HCT116 (cell line): Measurements from ENCODE around the gene ALX4. TPM values are rescaled to one million over a fixed set of nuclear protein-coding genes. Genes with fewer than 3 reads are reported as not detected.

ENCODE experiments used
- ATAC-seq: fragments of 200-7000 bp; cut with Tn5 transposase; 2 replicates; pipeline ENCODE4 v1.9.1; 2020; ENCODE audit warnings: mild to moderate bottlenecking, moderate library complexity
- BruUV-seq: library from RNA; stranded (reverse); fragments of 400-500 nt; replicated peaks from 2 replicates; lab custom pipeline; 2021; lab: Mats Ljungman, UMichigan
- CTCF ChIA-PET: fragments of 300-600 bp; sonication (Branson Sonifier 250); formaldehyde crosslinking; loops from one replicate; lab custom pipeline; 2021; ENCODE audit warnings: antibody characterized with exemption; lab: Charles Lee
- POLR2A ChIA-PET: fragments of 300-600, 350-600 bp; sonication (Branson Sonifier 250); formaldehyde crosslinking; loops from one replicate; lab custom pipeline; 2021; ENCODE audit warnings: antibody characterized with exemption; lab: Charles Lee
- RAD21 ChIA-PET, 2 experiments: fragments of 300-600 bp; sonication (Branson Sonifier 250); formaldehyde crosslinking; loops; one replicate each; lab custom pipeline; 2023; ENCODE audit warnings: low total read pairs in 2 of 2; ENCODE audit not compliant: uncharacterized antibody in 2 of 2, unreplicated experiment in 2 of 2, low non-redundant PET in 1 of 2; lab: Charles Lee
- DNase-seq: peaks from one replicate; pipeline ENCODE4 v3.0.0-alpha.2; 2010; ENCODE audit warnings: low read depth, low spot score
- H2AFZ ChIP-seq: fragments of 200-600 bp; shearing (Covaris generic), sonication (generic); 2 replicates; pipeline ENCODE4 v1.6.1; 2017; ENCODE audit warnings: low read depth, mixed run types, mixed read lengths, antibody characterized with exemption, low read length; ENCODE audit not compliant: poor library complexity, severe bottlenecking
- H3K27ac ChIP-seq: 2 replicates; pipeline ENCODE4 v1.5.1; 2012; ENCODE audit warnings: low read depth, low read length
- H3K27me3 ChIP-seq: fragments of 200-600 bp; sonication (generic); 2 replicates; pipeline ENCODE4 v1.6.1; 2016; ENCODE audit warnings: mixed run types, low read length, mixed read lengths; ENCODE audit not compliant: insufficient read depth
- H3K36me3 ChIP-seq, 2 experiments: fragments of 200-500 bp in 1 of 2; fragments of 200-600 bp in 1 of 2; sonication (Bioruptor generic) in 1 of 2; sonication (generic) in 1 of 2; 2 replicates each; pipeline versions ENCODE4 v1.5.1 to v1.6.1; 2014 to 2016; ENCODE audit warnings: low read length in 2 of 2, inconsistent platforms in 1 of 2, mixed read lengths in 1 of 2, mixed run types in 1 of 2; ENCODE audit not compliant: insufficient read depth in 2 of 2, control insufficient read depth in 1 of 2
- H3K4me1 ChIP-seq, 2 experiments: fragments of 200-600 bp in 1 of 2; sonication (generic) in 1 of 2; 2 replicates each; pipeline versions ENCODE4 v1.5.1 to v1.6.1; 2012 to 2017; ENCODE audit warnings: low read length in 2 of 2, inconsistent platforms in 1 of 2, mild to moderate bottlenecking in 1 of 2, mixed read lengths in 1 of 2, mixed run types in 1 of 2, moderate library complexity in 1 of 2; ENCODE audit not compliant: insufficient read depth in 2 of 2, control insufficient read depth in 1 of 2
- H3K4me2 ChIP-seq: fragments of 200-600 bp; sonication (generic); 2 replicates; pipeline ENCODE4 v1.6.1; 2017; ENCODE audit warnings: mixed run types, low read length, mixed read lengths
- H3K4me3 ChIP-seq, 2 experiments: fragments of 200-600 bp in 1 of 2; sonication (generic) in 1 of 2; replicated peaks in 1 of 2; 2 replicates each; pipeline ENCODE4 v1.5.1; 2011 to 2016; ENCODE audit warnings: low read length in 2 of 2, control low read depth in 1 of 2, low read depth in 1 of 2, mild to moderate bottlenecking in 1 of 2, mixed read lengths in 1 of 2, mixed run types in 1 of 2
- H3K79me2 ChIP-seq: fragments of 200-600 bp; sonication (generic); 2 replicates; pipeline ENCODE4 v1.6.1; 2017; ENCODE audit warnings: mild to moderate bottlenecking, mixed run types, low read length, moderate library complexity, mixed read lengths; ENCODE audit not compliant: insufficient read depth
- H3K9ac ChIP-seq: fragments of 200-600 bp; sonication (generic); 2 replicates; pipeline ENCODE4 v1.6.1; 2016; ENCODE audit warnings: low read length, mixed read lengths
- H3K9me2 ChIP-seq: fragments of 200-600 bp; sonication (generic), shearing (Covaris generic); 2 replicates; pipeline ENCODE4 v1.6.1; 2017; ENCODE audit warnings: mixed run types, mild to moderate bottlenecking, moderate library complexity; ENCODE audit not compliant: insufficient read depth
- H3K9me3 ChIP-seq, 2 experiments: fragments of 200-500 bp in 1 of 2; fragments of 200-600 bp in 1 of 2; sonication (Bioruptor generic) in 1 of 2; sonication (generic) in 1 of 2; 2 replicates each; pipeline ENCODE4 v1.6.1; 2014 to 2017; ENCODE audit warnings: low read length in 2 of 2, mixed read lengths in 2 of 2, inconsistent platforms in 1 of 2, low read depth in 1 of 2, mild to moderate bottlenecking in 1 of 2, mixed run types in 1 of 2, moderate library complexity in 1 of 2; ENCODE audit not compliant: control insufficient read depth in 1 of 2, insufficient read depth in 1 of 2
- H4K20me1 ChIP-seq: fragments of 200-600 bp; sonication (generic), shearing (Covaris generic); 2 replicates; pipeline ENCODE4 v1.6.1; 2017; ENCODE audit warnings: mixed run types, mild to moderate bottlenecking, moderate library complexity; ENCODE audit not compliant: insufficient read depth
- CBX3 ChIP-seq: IDR thresholded peaks from 2 replicates; pipeline ENCODE4 v1.6.1; 2012; ENCODE audit warnings: low read depth
- CEBPB ChIP-seq: IDR thresholded peaks from 2 replicates; pipeline ENCODE4 v1.6.1; 2012; ENCODE audit warnings: low read depth
- EGR1 ChIP-seq: IDR thresholded peaks from 2 replicates; pipeline ENCODE4 v1.6.1; 2012; ENCODE audit warnings: low read depth
- EZH2 ChIP-seq: fragments of 200-600 bp; sonication (generic); IDR thresholded peaks from 2 replicates; pipeline ENCODE4 v1.6.1; 2017; ENCODE audit warnings: antibody characterized with exemption, mixed run types
- FOSL1 ChIP-seq: IDR thresholded peaks from 2 replicates; pipeline ENCODE4 v1.6.1; 2012; ENCODE audit warnings: low read depth
- POLR2A ChIP-seq: IDR thresholded peaks from 2 replicates; pipeline ENCODE4 v1.7.0; 2011; ENCODE audit warnings: borderline replicate concordance; ENCODE audit not compliant: insufficient read depth, insufficient read length; ENCODE audit errors: extremely low read depth
- POLR2AphosphoS5 ChIP-seq: IDR thresholded peaks from 2 replicates; pipeline ENCODE4 v1.6.1; 2011; ENCODE audit warnings: mild to moderate bottlenecking, low read depth, low read length, moderate library complexity
- RAD21 ChIP-seq: IDR thresholded peaks from 2 replicates; pipeline ENCODE4 v1.6.1; 2012; ENCODE audit warnings: low read depth, mild to moderate bottlenecking
- REST ChIP-seq: IDR thresholded peaks from 2 replicates; pipeline ENCODE4 v1.6.1; 2012; ENCODE audit warnings: low read depth
- SIN3A ChIP-seq: IDR thresholded peaks from 2 replicates; pipeline ENCODE4 v1.6.1; 2012; ENCODE audit warnings: low read depth
- SP1 ChIP-seq: IDR thresholded peaks from 2 replicates; pipeline ENCODE4 v1.6.1; 2012; ENCODE audit warnings: low read depth
- TCF7L2 ChIP-seq: IDR thresholded peaks from 2 replicates; pipeline ENCODE4 v1.7.0; 2011; ENCODE audit warnings: borderline replicate concordance, inconsistent platforms; ENCODE audit not compliant: insufficient read depth, insufficient read length; ENCODE audit errors: extremely low read depth
- YY1 ChIP-seq: IDR thresholded peaks from 2 replicates; pipeline ENCODE4 v1.6.1; 2011; ENCODE audit warnings: low read length, low read depth, moderate library complexity, mild to moderate bottlenecking; ENCODE audit not compliant: insufficient replicate concordance; ENCODE audit errors: extremely low read depth
- ZNF274 ChIP-seq: fragments of 200-500 bp; sonication (Bioruptor generic); IDR thresholded peaks from 2 replicates; pipeline ENCODE4 v1.6.1; 2014; ENCODE audit warnings: mild to moderate bottlenecking, low read depth, low read length, inconsistent platforms
- intact Hi-C: fragments of 100-400 bp; cut with micrococcal nuclease; formaldehyde crosslinking; loops from 2 replicates; pipeline ENCODE4 v1.10.0; 2022
- total RNA-seq: library from RNA; stranded (reverse); gene quantifications from one replicate; pipeline ENCODE4 v1.2.1, GENCODE V29; 2021; ENCODE audit not compliant: unreplicated experiment
- TF ChIP-seq, protein P1 (sequence below): IDR thresholded peaks from 2 replicates; pipeline ENCODE4 v1.6.1; 2012

Gene ALX4
- total RNA-seq, 1 experiment from 2014 or later = not detected

GRCh38 chr11:44266056-44266780 is 43.7 kb downstream of the ALX4 start:
- TF ChIP-seq POLR2A = no peak
- TF ChIP-seq RAD21 = no peak
- no peak for TF ChIP-seq EZH2
- TF ChIP-seq FOSL1 = no peak
- TF ChIP-seq EGR1 = no peak
- TF ChIP-seq ZNF274 = no peak
- TF ChIP-seq CEBPB = no peak
- TF ChIP-seq, protein P1, sequence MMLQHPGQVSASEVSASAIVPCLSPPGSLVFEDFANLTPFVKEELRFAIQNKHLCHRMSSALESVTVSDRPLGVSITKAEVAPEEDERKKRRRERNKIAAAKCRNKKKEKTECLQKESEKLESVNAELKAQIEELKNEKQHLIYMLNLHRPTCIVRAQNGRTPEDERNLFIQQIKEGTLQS = no peak
- TF ChIP-seq YY1 = no peak
- TF ChIP-seq CBX3 = no peak
- no peak for TF ChIP-seq SP1
- TF ChIP-seq POLR2AphosphoS5 = no peak
- TF ChIP-seq SIN3A = no peak
- no peak for TF ChIP-seq REST
- TF ChIP-seq TCF7L2 = no peak
- ChIA-PET CTCF (no interaction called here), RAD21 (no interaction called here), POLR2A (no interaction called here)
- no peaks in the 10 kb centered on the region for H3K36me3 ChIP-seq
- no peak overlapping the region for H2AFZ ChIP-seq
- H3K79me2 ChIP-seq = no peaks in the 10 kb centered on the region
- DNase-seq (no peak), ATAC-seq (no peak)
- no peaks in the 10 kb centered on the region for H3K9me3 ChIP-seq
- no peak overlapping the region for H3K4me2 ChIP-seq
- intact Hi-C loops = no loop called here
- H3K4me1 ChIP-seq = no peaks in the 10 kb centered on the region
- H4K20me1 ChIP-seq = no peaks in the 10 kb centered on the region
- H3K9ac ChIP-seq = no peak overlapping the region
- H3K9me2 ChIP-seq = no peaks in the 10 kb centered on the region
- H3K27me3 ChIP-seq = no peaks in the 10 kb centered on the region
- H3K4me3 ChIP-seq = no peak overlapping the region
- BruUV-seq = no TSS peak
- no peak overlapping the region for H3K27ac ChIP-seq
